ENCODE data around the gene ECHS1.
"Not testable (repeated sequence)": the region's sequence is repeated elsewhere in the genome, so short reads cannot be mapped to it uniquely, and the experiment has no call there.

Gene ECHS1

GRCh38 chr10:133378251-133379096, 5.3 kb upstream of the ECHS1 start:
- no peak for DNase-seq (ENCODE audit: low read depth in 2 of 2)

GRCh38 chr10:133377818-133378250, 4.7 kb upstream of the ECHS1 start:
- DNase-seq (ENCODE audit: low read depth in 2 of 2) = no peak

GRCh38 chr10:133377025-133377817, 4.1 kb upstream of the ECHS1 start:
- DNase-seq (ENCODE audit: low read depth in 2 of 2) = no peak

- not testable (repeated sequence) for DNase-seq (ENCODE audit: low read depth in 2 of 2)
Observed at GRCh38 chr10:133376183-133376582, 3.0 kb upstream of the ECHS1 start.

GRCh38 chr10:133375357-133376115, 2.4 kb upstream of the ECHS1 start:
- DNase-seq (ENCODE audit: low read depth in 2 of 2) = no peak

GRCh38 chr10:133372507-133372906, 647 bp downstream of the ECHS1 start:
- DNase-seq (ENCODE audit: low read depth in 2 of 2) = no peak

GRCh38 chr10:133370030-133370786, 2.9 kb downstream of the ECHS1 start:
- no peak for DNase-seq (ENCODE audit: low read depth in 2 of 2)

GRCh38 chr10:133368153-133368552, 5.0 kb downstream of the ECHS1 start:
- DNase-seq (ENCODE audit: low read depth in 2 of 2) = no peak

GRCh38 chr10:133367461-133367860, 5.7 kb downstream of the ECHS1 start:
- DNase-seq (ENCODE audit: low read depth in 2 of 2) = not testable (repeated sequence)

- no peak for DNase-seq (ENCODE audit: low read depth in 2 of 2)
Observed at GRCh38 chr10:133366751-133367150, 6.4 kb downstream of the ECHS1 start.

GRCh38 chr10:133366130-133366478, 7.0 kb downstream of the ECHS1 start:
- no peak for DNase-seq (ENCODE audit: low read depth in 2 of 2)

- DNase-seq (ENCODE audit: low read depth in 2 of 2) = no peak
Observed at GRCh38 chr10:133365461-133366129, 7.6 kb downstream of the ECHS1 start.

- DNase-seq (ENCODE audit: low read depth in 2 of 2) = no peak
Observed at GRCh38 chr10:133364645-133365431, 8.3 kb downstream of the ECHS1 start.

GRCh38 chr10:133362846-133363245, 10.3 kb downstream of the ECHS1 start:
- no peak for DNase-seq (ENCODE audit: low read depth in 2 of 2)

GRCh38 chr10:133361773-133362441, 11.2 kb downstream of the ECHS1 start:
- DNase-seq (ENCODE audit: low read depth in 2 of 2) = no peak

- no peak for DNase-seq (ENCODE audit: low read depth in 2 of 2)
Observed at GRCh38 chr10:133361227-133361626, 11.9 kb downstream of the ECHS1 start.

- DNase-seq (ENCODE audit: low read depth in 2 of 2) = no peak
Observed at GRCh38 chr10:133359972-133360610, 13.1 kb downstream of the ECHS1 start.

- DNase-seq (ENCODE audit: low read depth in 2 of 2) = no peak
Observed at GRCh38 chr10:133359554-133359971, 13.6 kb downstream of the ECHS1 start.

GRCh38 chr10:133358925-133359310, 14.2 kb downstream of the ECHS1 start:
- no peak for DNase-seq (ENCODE audit: low read depth in 2 of 2)

Measured in activated CD8-positive, alpha-beta memory T cell treated with anti-CD3 and anti-CD28 coated beads for 4 hours (primary cell).